ENCODE measurements around the gene SNRNP25.

SNRNP25 gene

DNA sequence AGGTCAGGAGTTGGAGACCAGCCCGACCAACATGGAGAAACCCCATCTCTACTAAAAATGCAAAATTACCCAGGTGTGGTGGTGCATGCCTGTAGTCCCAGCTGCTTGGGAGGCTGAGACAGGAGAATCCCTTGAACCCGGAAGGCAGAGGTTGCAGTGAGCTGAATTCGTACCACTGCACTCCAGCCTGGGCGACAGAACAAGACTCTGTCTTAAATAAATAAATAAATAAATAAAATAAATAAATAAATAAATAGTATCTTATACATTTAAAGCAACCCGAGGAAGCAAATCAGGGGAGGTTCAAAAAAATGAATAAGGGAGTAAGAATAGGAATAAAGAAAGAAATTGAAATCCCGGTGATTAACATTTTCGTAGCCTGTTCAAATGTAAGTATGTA, 7.1 kb upstream of the SNRNP25 start (continued):
- peak; percentile 89 for TF ChIP-seq ZNF223 (tag by site-specific recombination; IDR thresholded peaks at IDR 0.05)
- TF ChIP-seq GLI2 (tag by site-specific recombination; IDR thresholded peaks at IDR 0.05; ENCODE audit: borderline replicate concordance, low read depth), result peak; percentile 87; the same call in 1 of the 2 replicates
- peak; percentile 34; the same call in 1 of the 2 replicates for TF ChIP-seq ZNF16 (tag by site-specific recombination; IDR thresholded peaks at IDR 0.05; ENCODE audit: low read depth)
- peak; percentile 81 for TF ChIP-seq ZBTB21 (tag by site-specific recombination; IDR thresholded peaks at IDR 0.05)
- TF ChIP-seq ZNF510 (tag by site-specific recombination; IDR thresholded peaks at IDR 0.05; ENCODE audit: insufficient replicate concordance), result peak; percentile 96
- TF ChIP-seq MZF1 (tag by site-specific recombination; IDR thresholded peaks at IDR 0.05; ENCODE audit: borderline replicate concordance), result peak; percentile 84; the same call in 1 of the 2 replicates
- peak; percentile 99 for TF ChIP-seq ZNF404 (tag by site-specific recombination; IDR thresholded peaks at IDR 0.05)
- peak; percentile 97 for TF ChIP-seq ZNF266 (tag by site-specific recombination; IDR thresholded peaks at IDR 0.05; ENCODE audit: low read depth)
- peak; percentile 64 for TF ChIP-seq ZFP3 (tag by site-specific recombination; IDR thresholded peaks at IDR 0.05; ENCODE audit: low read depth)
- TF ChIP-seq PRDM4 (tag by site-specific recombination; IDR thresholded peaks at IDR 0.05), result peak; percentile 48; the same call in 1 of the 2 replicates
- TF ChIP-seq ZNF426 (tag by site-specific recombination; IDR thresholded peaks at IDR 0.05), result peak; percentile 100
- peak; percentile 100 for TF ChIP-seq ZNF394 (tag by site-specific recombination; IDR thresholded peaks at IDR 0.05; ENCODE audit: borderline replicate concordance)
- TF ChIP-seq ZSCAN23 (tag by site-specific recombination; IDR thresholded peaks at IDR 0.05), result peak; percentile 85
- TF ChIP-seq, protein P1, sequence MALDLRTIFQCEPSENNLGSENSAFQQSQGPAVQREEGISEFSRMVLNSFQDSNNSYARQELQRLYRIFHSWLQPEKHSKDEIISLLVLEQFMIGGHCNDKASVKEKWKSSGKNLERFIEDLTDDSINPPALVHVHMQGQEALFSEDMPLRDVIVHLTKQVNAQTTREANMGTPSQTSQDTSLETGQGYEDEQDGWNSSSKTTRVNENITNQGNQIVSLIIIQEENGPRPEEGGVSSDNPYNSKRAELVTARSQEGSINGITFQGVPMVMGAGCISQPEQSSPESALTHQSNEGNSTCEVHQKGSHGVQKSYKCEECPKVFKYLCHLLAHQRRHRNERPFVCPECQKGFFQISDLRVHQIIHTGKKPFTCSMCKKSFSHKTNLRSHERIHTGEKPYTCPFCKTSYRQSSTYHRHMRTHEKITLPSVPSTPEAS (tag by site-specific recombination; IDR thresholded peaks at IDR 0.05), result 0 out of 2 replicates have a peak, but pooled peaks have one; percentile 37
- TF ChIP-seq, protein P2, sequence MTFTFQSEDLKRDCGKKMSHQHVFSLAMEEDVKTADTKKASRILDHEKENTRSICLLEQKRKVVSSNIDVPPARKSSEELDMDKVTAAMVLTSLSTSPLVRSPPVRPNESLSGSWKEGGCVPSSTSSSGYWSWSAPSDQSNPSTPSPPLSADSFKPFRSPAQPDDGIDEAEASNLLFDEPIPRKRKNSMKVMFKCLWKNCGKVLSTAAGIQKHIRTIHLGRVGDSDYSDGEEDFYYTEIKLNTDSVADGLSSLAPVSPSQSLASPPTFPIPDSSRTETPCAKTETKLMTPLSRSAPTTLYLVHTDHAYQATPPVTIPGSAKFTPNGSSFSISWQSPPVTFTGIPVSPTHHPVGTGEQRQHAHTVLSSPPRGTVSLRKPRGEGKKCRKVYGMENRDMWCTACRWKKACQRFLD (tag by site-specific recombination; IDR thresholded peaks at IDR 0.05), result peak; percentile 74; the same call in 1 of the 2 replicates
- peak; percentile 82 for TF ChIP-seq ZNF121 (tag by site-specific recombination; IDR thresholded peaks at IDR 0.05)
- peak; percentile 99 for TF ChIP-seq ZNF354C (tag by site-specific recombination; IDR thresholded peaks at IDR 0.05; ENCODE audit: borderline replicate concordance, low read depth)
- TF ChIP-seq ZNF23 (tag by site-specific recombination; IDR thresholded peaks at IDR 0.05; ENCODE audit: borderline replicate concordance), result peak; percentile 54; the same call in 1 of the 2 replicates
- TF ChIP-seq ZNF302 (tag by site-specific recombination; IDR thresholded peaks at IDR 0.05; ENCODE audit: low read depth), result peak; percentile 86; the same call in 1 of the 2 replicates
- TF ChIP-seq ZNF629 (tag by site-specific recombination; IDR thresholded peaks at IDR 0.05), result peak; percentile 87
- 0 out of 2 replicates have a peak, but pooled peaks have one; percentile 83 for TF ChIP-seq ZNF155 (tag by site-specific recombination; IDR thresholded peaks at IDR 0.05)
- TF ChIP-seq ZNF140 (tag by site-specific recombination; IDR thresholded peaks at IDR 0.05), result peak; percentile 99
- peak; percentile 94 for TF ChIP-seq ZNF664 (tag by site-specific recombination; IDR thresholded peaks at IDR 0.05)
- TF ChIP-seq ZEB2 (tag by site-specific recombination; IDR thresholded peaks at IDR 0.05), result peak; percentile 36; the same call in 1 of the 2 replicates
- TF ChIP-seq ZNF202 (tag by site-specific recombination; IDR thresholded peaks at IDR 0.05; ENCODE audit: borderline replicate concordance), result peak; percentile 99
- peak; percentile 25; the same call in 1 of the 2 replicates for TF ChIP-seq ZNF585B (tag by site-specific recombination; IDR thresholded peaks at IDR 0.05)
- TF ChIP-seq ZNF221 (tag by site-specific recombination; IDR thresholded peaks at IDR 0.05; ENCODE audit: borderline replicate concordance), result peak; percentile 95; the same call in 1 of the 2 replicates
- TF ChIP-seq ZNF530 (tag by site-specific recombination; IDR thresholded peaks at IDR 0.05; ENCODE audit: low read depth), result peak; percentile 92
- TF ChIP-seq, protein P3, sequence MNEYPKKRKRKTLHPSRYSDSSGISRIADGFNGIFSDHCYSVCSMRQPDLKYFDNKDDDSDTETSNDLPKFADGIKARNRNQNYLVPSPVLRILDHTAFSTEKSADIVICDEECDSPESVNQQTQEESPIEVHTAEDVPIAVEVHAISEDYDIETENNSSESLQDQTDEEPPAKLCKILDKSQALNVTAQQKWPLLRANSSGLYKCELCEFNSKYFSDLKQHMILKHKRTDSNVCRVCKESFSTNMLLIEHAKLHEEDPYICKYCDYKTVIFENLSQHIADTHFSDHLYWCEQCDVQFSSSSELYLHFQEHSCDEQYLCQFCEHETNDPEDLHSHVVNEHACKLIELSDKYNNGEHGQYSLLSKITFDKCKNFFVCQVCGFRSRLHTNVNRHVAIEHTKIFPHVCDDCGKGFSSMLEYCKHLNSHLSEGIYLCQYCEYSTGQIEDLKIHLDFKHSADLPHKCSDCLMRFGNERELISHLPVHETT (tag by site-specific recombination; IDR thresholded peaks at IDR 0.05), result peak; percentile 84
- TF ChIP-seq, protein P4, sequence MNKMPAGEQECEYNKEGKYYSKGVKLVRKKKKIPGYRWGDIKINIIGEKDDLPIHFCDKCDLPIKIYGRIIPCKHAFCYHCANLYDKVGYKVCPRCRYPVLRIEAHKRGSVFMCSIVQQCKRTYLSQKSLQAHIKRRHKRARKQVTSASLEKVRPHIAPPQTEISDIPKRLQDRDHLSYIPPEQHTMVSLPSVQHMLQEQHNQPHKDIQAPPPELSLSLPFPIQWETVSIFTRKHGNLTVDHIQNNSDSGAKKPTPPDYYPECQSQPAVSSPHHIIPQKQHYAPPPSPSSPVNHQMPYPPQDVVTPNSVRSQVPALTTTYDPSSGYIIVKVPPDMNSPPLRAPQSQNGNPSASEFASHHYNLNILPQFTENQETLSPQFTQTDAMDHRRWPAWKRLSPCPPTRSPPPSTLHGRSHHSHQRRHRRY (tag by site-specific recombination; IDR thresholded peaks at IDR 0.05), result peak; percentile 56; the same call in 1 of the 2 replicates
- TF ChIP-seq ZNF214 (tag by site-specific recombination; IDR thresholded peaks at IDR 0.05; ENCODE audit: borderline replicate concordance), result peak; percentile 66; the same call in 1 of the 2 replicates
- TF ChIP-seq ZBTB1 (tag by site-specific recombination; IDR thresholded peaks at IDR 0.05), result peak; percentile 97
- peak; percentile 94 for TF ChIP-seq ZNF19 (tag by site-specific recombination; IDR thresholded peaks at IDR 0.05; ENCODE audit: low read depth)
- peak; percentile 68 for TF ChIP-seq ZNF654 (tag by site-specific recombination; IDR thresholded peaks at IDR 0.05; ENCODE audit: low read depth)
